ENCODE results near the gene ERCC4. TPM values are rescaled to one million over a fixed set of nuclear protein-coding genes. Genes with fewer than 3 reads are reported as not detected.

Gene ERCC4
- polyA plus RNA-seq, 1 donor (not counting 4 experiments of a cell fraction or from before 2014, with no cell fraction given), result 5.9 TPM

DNA sequence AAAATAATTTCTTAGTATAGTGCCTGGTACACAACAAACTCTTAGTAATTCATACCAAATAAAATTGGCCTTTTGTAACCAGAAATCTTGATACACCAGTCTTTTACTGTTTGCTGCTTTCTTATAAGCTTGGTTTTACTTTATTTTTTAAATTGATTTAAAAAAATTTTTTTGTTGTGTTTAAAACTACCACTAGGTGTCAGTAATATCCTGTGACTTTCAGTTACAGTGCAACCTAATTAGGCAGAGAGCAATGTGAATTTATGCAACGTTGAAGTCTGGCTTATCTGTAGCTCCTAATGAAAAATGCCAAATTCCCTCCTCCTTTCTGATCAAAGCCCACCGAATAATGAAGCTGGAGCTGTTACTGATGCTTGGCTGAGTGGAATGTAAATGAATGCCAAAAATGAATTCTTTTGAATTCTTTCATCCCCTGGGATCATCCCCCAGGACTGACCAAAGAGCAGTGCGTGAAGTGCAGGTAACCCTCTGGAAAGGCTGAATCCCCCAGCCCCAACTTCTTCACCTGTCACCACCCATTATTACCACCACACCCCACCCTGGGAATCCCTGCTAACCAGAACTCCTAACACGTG, 3.8 kb downstream of the ERCC4 start:
- no peak for TF ChIP-seq EZH2 (IDR thresholded peaks at IDR 0.05; ENCODE audit: low read length)
- TF ChIP-seq, protein P1, sequence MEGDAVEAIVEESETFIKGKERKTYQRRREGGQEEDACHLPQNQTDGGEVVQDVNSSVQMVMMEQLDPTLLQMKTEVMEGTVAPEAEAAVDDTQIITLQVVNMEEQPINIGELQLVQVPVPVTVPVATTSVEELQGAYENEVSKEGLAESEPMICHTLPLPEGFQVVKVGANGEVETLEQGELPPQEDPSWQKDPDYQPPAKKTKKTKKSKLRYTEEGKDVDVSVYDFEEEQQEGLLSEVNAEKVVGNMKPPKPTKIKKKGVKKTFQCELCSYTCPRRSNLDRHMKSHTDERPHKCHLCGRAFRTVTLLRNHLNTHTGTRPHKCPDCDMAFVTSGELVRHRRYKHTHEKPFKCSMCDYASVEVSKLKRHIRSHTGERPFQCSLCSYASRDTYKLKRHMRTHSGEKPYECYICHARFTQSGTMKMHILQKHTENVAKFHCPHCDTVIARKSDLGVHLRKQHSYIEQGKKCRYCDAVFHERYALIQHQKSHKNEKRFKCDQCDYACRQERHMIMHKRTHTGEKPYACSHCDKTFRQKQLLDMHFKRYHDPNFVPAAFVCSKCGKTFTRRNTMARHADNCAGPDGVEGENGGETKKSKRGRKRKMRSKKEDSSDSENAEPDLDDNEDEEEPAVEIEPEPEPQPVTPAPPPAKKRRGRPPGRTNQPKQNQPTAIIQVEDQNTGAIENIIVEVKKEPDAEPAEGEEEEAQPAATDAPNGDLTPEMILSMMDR (optimal IDR thresholded peaks at IDR 0.05 in 1 of 3, IDR thresholded peaks at IDR 0.05 in 1 of 3, conservative IDR thresholded peaks at IDR 0.05 in 1 of 3; ENCODE audit: extremely low read depth in 1 of 3, insufficient read depth in 2 of 3, low read length in 3 of 3), result peak in 2 of 3 experiments; percentile 17 to 31
- peaks cover 4 to 6% of the 10 kb centered on the region in 2 experiments for H3K36me3 ChIP-seq (ENCODE audit: control insufficient read depth in 2 of 2, extremely low read depth in 1 of 2, insufficient read depth in 2 of 2, low read length in 2 of 2)
- peak; percentile 70 for FAIRE-seq
- H2AFZ ChIP-seq (ENCODE audit: control insufficient read depth, low read length), result no peak overlapping the region
- DNase-seq (ENCODE audit: low read depth, low spot score), result no peak
- no peak overlapping the region for H3K27ac ChIP-seq (ENCODE audit: control insufficient read depth, insufficient read depth, low read length)
- no peak overlapping the region for H3K9ac ChIP-seq (ENCODE audit: control insufficient read depth, extremely low read depth, insufficient read depth, low read length)
- peaks cover 12% of the 10 kb centered on the region for H3K4me1 ChIP-seq (ENCODE audit: control insufficient read depth, extremely low read depth, insufficient read depth, low read length)
- no peaks in the 10 kb centered on the region for H3K27me3 ChIP-seq (ENCODE audit: control insufficient read depth, extremely low read depth, insufficient read depth, low read length)
- H3K9me1 ChIP-seq (ENCODE audit: control insufficient read depth, extremely low read depth, insufficient read depth, low read length), result no peaks in the 10 kb centered on the region
- dilution Hi-C loops (cut with MboI; ENCODE audit: extremely low pct_ligation_motif_present, low sequenced_read_pairs), result no loop called here
- H3K4me3 ChIP-seq (ENCODE audit: control insufficient read depth in 2 of 3, extremely low read depth in 1 of 3, insufficient read depth in 2 of 3, low read depth in 1 of 3, low read length in 3 of 3), result no peak overlapping the region
- H4K20me1 ChIP-seq (ENCODE audit: control insufficient read depth, extremely low read depth, insufficient read depth, low read length), result no peaks in the 10 kb centered on the region
- H3K4me2 ChIP-seq (ENCODE audit: control insufficient read depth, extremely low read depth, insufficient read depth, low read depth, low read length), result no peak overlapping the region
- peaks cover 13% of the 10 kb centered on the region for H3K79me2 ChIP-seq (ENCODE audit: control insufficient read depth, insufficient read depth, low read length)
- H3K9me3 ChIP-seq (ENCODE audit: control insufficient read depth, low read depth, low read length), result no peaks in the 10 kb centered on the region

DNA sequence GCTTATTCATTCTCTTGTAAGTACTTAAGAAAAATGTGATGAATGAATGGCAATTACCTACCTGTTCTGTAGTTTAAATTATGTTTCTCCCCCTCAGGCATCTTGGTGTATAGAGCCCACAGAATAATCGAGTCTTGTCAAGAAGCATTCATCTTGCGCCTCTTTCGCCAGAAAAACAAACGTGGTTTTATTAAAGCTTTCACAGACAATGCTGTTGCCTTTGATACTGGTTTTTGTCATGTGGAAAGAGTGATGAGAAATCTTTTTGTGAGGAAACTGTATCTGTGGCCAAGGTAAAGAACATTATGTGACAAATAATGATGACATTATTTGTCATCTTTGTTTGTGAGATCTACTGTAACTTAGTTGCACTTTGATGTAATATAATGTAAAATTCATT, 6.5 kb downstream of the ERCC4 start:
- no peak overlapping the region for H3K4me3 ChIP-seq (ENCODE audit: control insufficient read depth in 2 of 3, extremely low read depth in 1 of 3, insufficient read depth in 2 of 3, low read depth in 1 of 3, low read length in 3 of 3)
- H3K9ac ChIP-seq (ENCODE audit: control insufficient read depth, extremely low read depth, insufficient read depth, low read length), result no peak overlapping the region
- H3K79me2 ChIP-seq (ENCODE audit: control insufficient read depth, insufficient read depth, low read length), result no peaks in the 10 kb centered on the region
- FAIRE-seq (no peak), DNase-seq (ENCODE audit: low read depth, low spot score) (no peak)
- TF ChIP-seq EZH2 (IDR thresholded peaks at IDR 0.05; ENCODE audit: low read length), result no peak
- TF ChIP-seq, protein P1 (optimal IDR thresholded peaks at IDR 0.05 in 1 of 3, IDR thresholded peaks at IDR 0.05 in 1 of 3, conservative IDR thresholded peaks at IDR 0.05 in 1 of 3; ENCODE audit: extremely low read depth in 1 of 3, insufficient read depth in 2 of 3, low read length in 3 of 3), result no peak
- no peak overlapping the region for H2AFZ ChIP-seq (ENCODE audit: control insufficient read depth, low read length)
- H3K4me1 ChIP-seq (ENCODE audit: control insufficient read depth, extremely low read depth, insufficient read depth, low read length), result no peaks in the 10 kb centered on the region
- H3K36me3 ChIP-seq (ENCODE audit: control insufficient read depth in 2 of 2, extremely low read depth in 1 of 2, insufficient read depth in 2 of 2, low read length in 2 of 2), result peaks cover 5 to 6% of the 10 kb centered on the region in 2 experiments
- dilution Hi-C loops (cut with MboI; ENCODE audit: extremely low pct_ligation_motif_present, low sequenced_read_pairs), result no loop called here
- H3K4me2 ChIP-seq (ENCODE audit: control insufficient read depth, extremely low read depth, insufficient read depth, low read depth, low read length), result no peak overlapping the region
- H3K27ac ChIP-seq (ENCODE audit: control insufficient read depth, insufficient read depth, low read length), result no peak overlapping the region
- H3K27me3 ChIP-seq (ENCODE audit: control insufficient read depth, extremely low read depth, insufficient read depth, low read length), result no peaks in the 10 kb centered on the region
- no peaks in the 10 kb centered on the region for H4K20me1 ChIP-seq (ENCODE audit: control insufficient read depth, extremely low read depth, insufficient read depth, low read length)
- H3K9me1 ChIP-seq (ENCODE audit: control insufficient read depth, extremely low read depth, insufficient read depth, low read length), result no peaks in the 10 kb centered on the region
- H3K9me3 ChIP-seq (ENCODE audit: control insufficient read depth, low read depth, low read length), result no peaks in the 10 kb centered on the region
